ENCODE results near the gene AUTS2.
A peak's percentile ranks its signal among the peaks of the same experiment; 100 is the strongest.

Gene AUTS2

DNA sequence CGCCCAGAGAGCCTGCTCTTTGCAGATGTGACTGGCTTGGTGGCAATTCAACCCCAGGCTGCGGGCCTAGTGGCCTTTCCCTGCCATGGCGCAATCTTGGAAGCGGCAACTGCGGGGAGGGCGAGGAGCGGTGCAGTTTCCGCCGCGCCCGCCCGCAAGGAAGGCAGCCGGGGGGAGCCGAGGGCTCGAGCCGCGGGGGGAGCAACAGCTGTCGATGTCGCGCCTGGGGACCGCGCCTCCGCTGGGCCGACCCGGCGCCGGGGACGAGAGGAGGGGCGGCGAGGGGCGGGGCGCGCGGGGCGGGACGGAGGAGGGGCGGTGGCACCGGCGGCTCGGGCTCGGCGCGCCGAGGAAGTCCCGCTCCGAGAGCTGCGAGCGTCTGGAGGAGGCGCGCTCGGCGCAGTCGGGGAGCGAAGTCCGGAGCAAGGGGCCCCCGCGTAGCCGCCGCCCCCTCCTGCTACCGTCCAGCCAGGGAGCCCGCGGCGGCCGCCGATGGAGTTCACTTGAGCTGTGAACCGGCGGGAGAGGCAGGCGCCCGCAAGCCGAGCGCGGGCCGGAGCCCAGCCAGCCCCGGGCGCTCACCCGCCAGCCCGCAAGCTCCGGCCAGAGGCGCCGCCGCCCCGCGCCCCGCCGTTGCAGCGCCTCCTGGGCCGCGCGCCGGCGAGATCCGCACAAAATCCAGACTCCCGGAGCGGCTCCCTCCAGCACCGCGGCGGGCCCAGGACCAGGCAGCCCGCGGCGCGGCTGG, 1095.6 kb downstream of the AUTS2 start:
- DNase-seq (ENCODE audit: low read depth in 2 of 2): peak; percentile 22 to 72

DNA sequence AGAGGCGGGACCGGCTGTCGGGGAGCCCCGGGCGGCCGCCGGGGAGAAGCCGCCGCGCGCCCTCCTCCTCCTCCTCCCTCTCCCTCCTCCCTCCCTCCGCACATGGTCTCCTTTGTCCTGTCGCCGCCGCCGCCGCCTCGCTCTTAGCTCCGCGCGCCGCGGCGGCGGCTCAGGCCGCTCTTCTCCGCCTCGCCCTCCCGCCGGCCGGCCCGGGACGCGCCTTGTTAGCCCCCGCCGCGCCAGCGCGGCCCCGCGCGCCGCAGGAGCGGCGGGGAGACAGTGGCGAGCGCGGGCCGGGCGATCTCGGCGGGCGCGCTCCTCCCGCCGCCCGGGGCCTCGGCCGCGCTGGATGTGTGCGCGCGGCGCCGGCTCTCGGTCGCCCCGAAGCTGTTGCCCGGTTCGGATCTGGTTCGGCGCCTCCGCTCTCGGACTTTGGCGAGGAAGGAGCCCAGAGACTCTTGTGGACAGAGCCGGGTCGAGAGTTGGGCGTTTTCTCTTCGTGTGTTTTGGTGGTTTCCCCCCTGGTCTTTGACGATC, 1096.2 kb downstream of the AUTS2 start:
- DNase-seq (ENCODE audit: low read depth in 2 of 2): no peak

DNA sequence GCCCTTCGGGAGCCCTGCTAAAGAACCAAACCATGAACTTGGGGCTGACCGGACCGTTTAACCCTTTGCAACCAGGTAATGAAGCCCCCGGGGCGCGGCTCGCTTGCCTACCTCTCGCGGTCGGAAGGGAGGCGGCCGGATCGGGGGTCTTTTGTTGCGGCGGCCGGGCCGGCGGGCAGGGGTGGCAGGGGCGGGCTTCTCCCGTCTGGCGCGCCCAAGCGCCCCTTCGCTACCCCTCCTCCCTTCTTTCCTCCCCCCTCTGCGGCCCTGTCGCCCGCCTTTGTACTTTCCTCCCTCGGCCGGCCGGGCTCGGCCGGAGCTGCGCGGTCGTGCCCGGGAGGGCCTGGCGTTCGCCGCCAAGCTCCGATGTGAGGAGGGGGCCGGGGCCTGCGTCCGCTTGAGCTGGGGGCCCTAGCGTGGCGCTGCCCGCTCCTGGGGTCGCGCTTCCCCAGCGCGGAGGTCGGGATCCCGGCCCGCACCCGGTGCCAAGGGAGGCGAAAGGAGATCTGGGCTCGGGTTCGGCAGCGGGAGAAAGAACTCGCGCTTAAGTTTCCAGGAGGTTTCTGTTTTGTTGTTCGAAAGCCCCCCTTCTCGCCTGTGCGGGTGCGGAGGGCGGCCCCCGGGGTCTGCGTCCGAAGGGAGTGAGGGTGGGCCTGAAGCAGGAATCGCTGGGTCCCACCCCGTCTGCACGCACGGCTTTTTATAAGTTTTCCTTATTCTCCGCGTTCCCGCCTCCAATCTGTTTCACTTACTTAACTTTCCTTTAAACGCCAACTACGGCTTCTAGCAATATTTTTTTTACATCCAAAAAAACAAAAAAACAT, 1096.9 kb downstream of the AUTS2 start:
- DNase-seq (ENCODE audit: low read depth in 2 of 2): no peak

DNA sequence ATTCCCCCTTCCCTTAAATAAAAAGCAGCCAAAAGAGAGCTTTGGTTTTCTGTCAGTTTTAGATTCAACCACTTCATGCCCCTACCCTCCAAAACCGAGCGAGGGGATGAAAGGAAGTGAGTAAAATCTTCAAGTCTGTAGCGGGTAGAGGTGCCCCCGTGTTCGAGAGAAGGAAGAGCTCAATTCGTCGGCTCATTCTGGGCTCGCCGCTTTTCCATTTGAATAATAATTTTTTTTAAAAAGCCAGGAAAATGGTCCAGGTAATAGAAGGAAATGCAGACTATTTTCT, 1097.5 kb downstream of the AUTS2 start:
- DNase-seq (ENCODE audit: low read depth in 2 of 2): no peak

DNA sequence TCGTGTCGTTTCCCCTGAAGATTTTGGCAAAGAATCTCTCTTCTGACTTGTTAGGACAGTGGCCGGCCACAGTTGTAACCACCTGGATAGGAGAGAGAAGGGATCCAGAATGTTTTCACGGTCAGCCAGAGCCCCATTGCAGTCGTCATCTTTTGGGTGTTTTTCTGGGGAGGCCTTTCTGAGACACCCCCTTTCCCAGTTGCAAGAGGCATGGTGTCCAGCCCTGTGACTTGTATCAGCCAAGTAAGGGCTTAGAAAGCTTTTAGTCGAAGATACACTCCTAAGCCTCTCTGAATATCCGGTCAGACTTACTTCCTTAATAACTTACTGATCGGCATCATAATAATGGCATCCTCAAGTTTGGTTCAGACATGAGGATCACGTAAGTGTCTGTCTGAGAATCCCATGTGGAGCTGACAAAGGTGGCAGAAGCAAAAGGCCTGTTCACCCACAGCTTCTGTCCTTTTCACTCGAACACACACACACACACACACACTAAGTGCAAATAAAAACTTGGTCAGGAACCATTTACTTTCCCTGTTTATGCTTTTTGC, 1098.0 kb downstream of the AUTS2 start:
- DNase-seq (ENCODE audit: low read depth in 2 of 2): no peak

DNA sequence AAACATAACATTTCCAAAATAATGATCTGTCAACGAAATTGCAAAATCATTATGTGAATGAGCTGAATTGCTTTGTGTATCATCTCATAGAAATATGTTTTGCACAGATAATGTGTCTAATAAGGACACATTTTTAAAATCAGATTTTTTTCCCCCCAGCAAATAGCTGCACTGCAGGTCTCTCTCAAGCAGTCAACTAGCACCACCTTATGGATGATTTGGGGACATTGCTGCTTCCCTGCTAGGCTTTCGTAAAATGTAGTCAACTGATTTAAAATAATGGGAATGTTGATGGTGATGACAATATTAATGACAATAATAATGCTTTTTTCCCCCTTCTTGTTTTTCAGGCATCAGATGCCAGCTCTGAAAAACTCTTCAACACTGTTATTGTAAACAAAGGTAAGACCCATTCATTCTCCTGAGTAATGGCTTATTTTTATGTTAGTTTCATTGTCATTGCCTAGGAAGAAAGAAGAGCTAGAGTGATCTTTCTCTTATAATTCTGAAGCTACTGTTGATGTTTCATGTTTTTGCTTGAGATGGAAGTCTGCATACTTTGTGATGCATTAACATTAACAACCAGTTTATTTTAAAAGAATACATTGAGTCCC, 1100.1 kb downstream of the AUTS2 start:
- DNase-seq (ENCODE audit: low read depth in 2 of 2): no peak

DNA sequence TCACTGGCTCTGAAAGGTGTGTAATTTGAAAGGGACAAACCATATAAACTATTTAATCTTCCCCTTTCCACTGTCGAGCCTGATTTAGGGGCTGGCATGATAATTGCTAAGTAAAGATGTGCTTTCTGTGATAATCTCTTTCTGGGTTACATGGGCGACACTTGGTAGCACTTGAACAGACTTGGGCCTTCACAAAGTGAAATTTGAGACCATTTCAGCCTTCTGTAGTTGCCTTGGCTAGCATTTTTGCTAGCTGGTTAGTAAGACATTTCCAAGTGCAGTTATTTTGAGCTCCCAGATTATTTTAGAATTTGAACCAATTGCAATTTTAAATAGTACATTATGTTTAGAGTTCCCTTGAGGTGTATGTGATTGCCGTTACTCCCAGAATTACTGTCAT, 1101.0 kb downstream of the AUTS2 start:
- DNase-seq (ENCODE audit: low read depth in 2 of 2): no peak

DNA sequence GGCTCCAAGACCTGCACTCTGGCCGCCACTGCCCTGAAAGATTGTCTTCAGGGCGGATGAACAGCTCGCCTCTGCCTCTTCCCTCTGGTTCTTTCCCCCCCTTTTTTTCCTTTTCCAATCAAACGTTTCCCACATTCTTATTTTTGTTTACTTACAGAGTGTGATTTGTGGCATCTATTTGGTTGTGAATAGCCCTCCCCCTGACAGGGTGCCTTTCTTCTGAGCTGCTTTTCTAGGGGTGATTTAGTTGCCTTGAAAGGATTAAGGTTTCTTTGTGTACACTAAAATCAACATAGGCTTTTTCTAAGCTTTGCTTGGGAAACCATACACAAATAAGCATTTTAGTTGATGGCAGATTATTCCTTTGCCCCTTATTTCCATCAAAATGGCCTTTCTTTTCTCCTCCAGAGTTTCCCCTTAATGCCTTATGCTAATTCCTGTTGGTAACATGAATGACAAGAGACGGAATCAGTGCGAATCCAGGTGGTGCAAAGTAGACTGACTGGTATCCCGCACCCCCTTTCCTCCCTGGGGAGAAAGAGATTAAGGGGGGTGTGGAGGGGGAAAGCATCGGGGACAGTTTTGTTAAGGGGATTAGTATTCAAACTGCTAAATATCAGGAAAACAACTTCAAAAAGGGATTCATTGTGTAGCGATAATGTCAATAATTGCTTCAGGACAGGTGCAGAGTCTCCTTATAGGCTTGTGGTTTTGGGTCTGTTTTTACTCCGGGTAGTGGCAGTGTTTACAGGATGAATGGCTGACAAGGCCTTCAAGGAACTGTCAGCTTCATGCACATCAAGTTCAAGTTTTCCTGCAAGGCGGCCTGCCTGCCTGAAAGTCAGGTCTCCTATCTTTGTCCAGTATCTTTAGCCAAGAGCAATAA, 1102.0 kb downstream of the AUTS2 start:
- no peak for DNase-seq (ENCODE audit: low read depth in 2 of 2)

DNA sequence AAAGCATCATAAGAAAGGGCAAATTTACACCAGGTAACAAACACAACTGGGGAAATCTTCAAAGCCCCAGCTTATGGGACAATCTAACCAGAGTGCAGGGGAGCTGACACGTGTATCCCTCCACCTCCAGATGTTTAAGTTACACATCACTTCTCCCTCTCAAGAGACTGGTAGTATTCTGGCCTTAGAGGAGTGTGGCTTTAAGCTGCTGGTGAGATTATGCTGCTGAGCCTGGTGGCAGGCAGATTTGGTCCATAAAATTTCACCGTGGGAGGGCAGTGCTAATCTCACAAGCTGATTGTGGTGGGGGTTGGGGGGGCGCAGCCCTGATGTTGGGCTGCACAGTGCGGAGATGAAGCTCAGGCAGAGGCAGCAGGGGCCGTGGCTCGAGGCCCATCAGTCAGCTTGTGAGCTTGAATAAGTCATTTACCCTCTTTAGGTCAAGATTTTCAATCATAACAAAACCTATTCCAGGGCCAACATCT, 1102.7 kb downstream of the AUTS2 start:
- no peak for DNase-seq (ENCODE audit: low read depth in 2 of 2)

DNA sequence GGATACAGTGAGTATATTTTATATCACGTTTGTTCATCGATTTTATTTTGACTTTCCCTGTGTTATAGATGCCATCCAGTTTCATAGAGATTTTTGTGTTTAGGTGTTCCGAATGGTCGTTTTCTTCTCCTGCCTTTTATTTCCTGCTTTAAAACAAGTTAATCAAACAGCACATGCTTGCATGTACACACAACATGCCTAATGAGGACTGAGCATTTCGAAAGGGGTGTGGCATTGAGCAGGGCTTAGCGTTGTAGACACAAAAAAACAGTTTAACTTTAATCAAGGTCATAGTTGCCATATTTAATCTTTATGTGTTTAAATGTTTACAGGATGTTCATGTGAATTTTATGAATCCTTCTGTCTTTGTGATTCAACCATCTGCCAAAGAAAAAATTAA, 1103.2 kb downstream of the AUTS2 start:
- no peak for DNase-seq (ENCODE audit: low read depth in 2 of 2)

DNA sequence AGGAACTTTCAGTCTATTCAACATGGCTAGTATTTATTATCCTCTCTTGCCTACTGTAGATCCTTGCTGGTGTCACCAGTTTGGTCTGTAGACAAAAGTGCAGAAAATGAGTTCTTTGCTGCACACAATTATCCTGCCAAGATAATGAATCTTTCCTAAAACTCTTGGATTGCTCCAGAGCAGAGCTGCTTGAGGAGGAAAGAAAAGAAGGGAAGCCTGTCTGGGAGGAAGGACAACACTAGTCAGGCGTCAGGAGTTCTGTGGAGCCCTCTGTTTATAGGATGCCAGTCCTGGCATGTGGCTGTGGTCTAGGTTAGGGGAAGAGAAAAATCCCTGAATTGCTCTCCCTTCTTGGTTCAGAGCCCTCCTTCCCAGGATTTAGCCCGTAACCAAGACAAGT, 1103.7 kb downstream of the AUTS2 start:
- no peak for DNase-seq (ENCODE audit: low read depth in 2 of 2)

DNA sequence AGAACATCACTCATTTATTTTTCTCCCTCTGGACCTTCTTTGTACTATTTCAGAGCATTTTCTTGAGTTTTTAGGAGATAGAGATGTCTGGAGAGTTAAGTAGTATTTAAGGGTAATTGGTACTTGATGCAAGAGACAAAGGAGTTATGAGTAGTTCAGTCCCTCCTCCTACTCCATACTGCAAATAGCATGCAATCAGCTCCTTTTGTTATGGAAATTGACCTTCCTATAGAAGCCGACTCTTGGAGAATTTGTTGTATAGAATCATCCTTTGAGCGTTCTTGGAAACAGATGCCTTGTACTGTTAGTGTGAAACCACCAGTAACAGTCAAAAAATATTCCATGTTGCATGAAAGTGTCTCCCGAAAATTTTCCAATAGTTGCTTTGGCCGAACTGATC, 1105.5 kb downstream of the AUTS2 start:
- DNase-seq (ENCODE audit: low read depth in 2 of 2): no peak

DNA sequence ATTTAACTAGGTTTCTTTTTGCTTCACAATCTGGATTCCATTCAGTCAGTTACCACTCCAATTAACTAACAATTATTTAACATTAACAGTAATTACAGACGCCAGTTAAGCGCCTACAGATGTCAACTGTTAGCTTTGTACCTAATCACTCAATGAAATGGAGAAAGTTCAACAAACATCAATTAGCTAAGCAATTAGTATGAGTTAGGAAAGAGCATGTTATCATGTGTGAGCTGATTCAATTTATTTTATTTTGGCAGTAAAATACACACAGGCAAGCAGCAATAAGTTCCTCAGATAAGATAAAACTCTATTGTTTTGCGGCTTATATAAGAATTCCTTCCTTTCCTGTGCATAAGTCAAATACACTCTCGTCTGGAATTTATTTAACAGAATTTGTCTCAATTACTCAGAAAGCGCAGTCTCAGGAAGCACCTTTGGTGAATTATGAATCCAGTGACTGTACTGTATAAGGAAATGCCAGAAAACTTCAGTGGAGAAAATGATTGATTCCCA, 1106.6 kb downstream of the AUTS2 start:
- no peak for DNase-seq (ENCODE audit: low read depth in 2 of 2)

DNA sequence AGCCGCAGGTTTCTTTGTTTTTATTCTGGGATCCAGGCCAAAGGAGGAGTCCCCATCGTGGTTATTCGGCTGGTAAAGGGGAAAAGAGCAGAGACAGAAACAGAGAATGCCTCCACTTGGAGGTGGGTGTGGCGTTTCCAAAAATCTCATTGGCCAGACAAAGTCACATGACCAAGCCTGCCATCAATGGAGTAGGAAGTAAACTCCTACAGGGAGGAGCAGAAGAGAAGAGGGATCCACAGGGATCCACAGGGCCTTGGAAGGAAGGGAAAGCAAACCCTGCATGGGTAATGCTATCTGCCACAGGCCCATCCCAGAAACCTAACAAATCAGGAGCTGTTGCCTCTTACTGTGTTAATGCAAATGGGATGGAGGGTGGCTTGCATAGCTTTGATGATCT, 1107.9 kb downstream of the AUTS2 start:
- no peak for DNase-seq (ENCODE audit: low read depth in 2 of 2)

DNA sequence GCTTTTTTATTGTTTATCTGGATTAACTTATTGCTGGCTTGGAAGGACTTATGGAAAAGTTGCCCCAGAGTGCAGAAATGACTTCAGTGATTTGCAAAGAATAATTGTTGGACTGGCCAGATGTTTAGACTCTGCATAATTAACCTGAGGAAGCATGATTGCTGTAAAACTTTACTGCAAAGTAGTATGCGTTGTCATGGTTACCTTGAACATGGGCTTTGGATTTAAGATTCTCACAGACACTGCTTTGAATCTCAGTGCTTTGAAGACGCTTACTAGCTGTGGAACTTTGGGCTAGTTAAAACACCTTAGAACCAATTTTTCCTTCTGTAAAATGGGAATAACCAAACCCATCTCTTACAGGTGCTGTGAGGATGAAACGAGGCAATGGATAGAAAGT, 1108.4 kb downstream of the AUTS2 start:
- DNase-seq (ENCODE audit: low read depth in 2 of 2): no peak

DNA sequence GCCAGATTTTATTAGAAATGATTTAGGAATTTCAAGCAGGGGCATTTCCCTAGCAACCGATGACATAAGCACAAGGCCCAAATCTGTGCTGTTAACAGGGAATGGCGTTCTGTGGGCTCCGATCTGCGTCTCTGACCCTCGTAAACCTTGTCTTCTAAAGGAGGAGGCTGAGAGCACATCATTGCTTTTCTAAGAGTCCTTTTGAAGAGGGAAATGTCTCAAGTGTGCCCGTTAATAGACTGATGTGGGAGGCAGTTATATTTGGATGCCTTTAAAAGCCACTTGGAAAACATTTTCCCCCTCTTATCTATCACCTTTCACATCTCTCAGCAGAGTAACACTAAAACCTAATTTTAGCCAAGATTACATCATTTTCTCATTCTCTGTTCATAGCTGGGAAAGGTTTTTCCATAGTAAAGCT, 1109.6 kb downstream of the AUTS2 start:
- DNase-seq (ENCODE audit: low read depth in 2 of 2): no peak

DNA sequence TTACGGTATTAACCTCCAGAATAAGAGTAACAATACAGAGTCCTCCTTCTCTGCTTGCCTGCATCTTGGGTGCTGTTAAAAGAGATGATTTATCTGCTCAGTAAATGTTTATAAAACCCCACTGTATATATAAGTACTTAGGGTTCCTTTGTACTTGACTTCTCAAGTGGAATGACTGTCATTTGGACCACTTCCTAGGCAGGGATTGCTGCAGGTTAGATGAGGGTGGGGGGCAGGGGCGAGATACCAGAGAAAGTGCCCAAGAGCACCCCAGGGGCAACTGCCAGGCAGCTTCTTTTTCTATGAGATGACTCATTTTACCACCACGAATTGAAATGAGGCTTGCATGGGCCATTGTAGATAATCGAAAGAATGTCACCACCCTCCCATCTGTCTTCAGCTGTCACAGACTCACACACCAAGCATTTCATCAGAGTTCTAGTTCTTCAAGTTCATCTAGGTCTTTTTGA, 1111.8 kb downstream of the AUTS2 start:
- DNase-seq (ENCODE audit: low read depth in 2 of 2): no peak

DNA sequence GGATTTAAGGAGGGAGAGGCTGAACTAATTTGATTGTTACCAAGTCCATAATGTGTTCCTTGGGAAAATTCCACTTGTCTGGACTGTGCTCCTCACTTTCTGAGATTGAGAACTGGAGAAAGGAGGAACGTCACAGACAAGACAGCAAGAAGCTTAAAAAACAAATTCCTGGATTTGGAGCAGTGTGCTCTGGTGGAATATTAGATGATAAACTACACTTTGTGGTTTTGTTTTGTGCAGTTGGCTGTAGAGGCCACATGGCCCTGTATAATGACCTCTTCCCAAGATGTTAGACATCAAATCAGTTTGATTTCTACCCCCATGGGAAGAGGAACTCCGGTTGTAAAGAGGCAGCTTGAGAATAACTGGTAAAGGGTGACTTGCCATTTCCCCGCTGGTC, 1112.4 kb downstream of the AUTS2 start:
- no peak for DNase-seq (ENCODE audit: low read depth in 2 of 2)

DNA sequence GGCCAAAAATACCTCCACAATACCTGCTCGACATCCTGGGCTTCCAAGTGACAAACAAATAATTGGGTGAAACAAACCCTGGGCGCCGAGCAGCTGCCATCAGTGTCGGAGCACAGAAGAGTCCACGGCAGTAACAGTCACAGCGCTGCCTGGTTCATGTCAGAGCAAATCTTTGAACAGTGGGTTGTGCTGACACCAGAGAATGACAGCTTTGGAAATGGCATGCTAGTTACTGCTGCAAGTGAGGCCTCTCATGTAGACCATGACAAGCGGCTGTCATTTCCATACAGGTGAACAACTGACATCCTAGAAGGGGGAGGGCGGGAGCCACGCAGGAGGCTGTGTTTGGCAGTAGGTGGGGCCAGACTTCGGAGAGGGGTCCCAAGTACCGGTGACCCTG, 1113.2 kb downstream of the AUTS2 start:
- no peak for DNase-seq (ENCODE audit: low read depth in 2 of 2)

DNA sequence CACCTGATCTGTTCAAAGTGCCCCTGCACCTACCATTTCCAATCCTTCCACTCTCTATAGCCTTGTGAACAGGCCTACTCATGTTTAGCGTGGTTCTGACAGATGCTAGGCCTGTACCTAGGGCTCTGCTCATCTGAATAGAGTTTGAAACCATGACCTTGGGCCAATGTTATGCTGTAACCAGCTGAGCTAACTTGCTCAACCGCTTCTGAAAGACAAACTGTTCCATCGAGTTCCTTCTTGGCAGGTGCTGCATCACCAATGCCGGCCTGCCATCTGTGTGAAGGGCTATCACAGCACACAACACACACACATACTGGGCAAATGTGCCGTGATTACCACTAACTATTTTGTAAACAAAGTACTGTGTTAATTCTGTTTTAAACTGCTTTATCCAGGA, 1114.7 kb downstream of the AUTS2 start:
- DNase-seq (ENCODE audit: low read depth in 2 of 2): no peak

DNA sequence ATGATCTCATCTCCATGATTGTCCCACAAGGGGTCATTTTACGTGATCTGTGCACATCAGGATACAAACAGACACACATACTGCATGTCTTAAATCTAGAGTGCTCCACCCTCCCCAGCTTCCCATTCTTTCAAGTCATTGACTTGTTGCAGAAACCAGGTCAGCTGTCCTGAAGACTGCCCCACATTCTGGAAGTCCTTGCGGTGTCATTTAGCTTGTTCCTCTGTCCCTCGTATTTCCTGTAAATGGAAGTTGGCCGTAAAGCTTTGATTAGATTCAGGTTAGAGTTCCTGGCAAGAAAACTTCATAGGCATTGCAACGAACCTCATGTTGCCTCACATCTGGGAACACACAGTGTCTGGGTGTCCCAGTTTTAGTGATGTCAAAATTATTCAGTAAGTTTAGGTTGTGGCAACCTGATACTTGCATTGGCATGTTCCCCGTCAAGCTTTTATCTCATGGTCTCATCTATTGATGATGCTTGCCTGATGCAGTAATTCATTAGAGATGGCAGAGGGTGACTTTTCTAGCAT, 1116.3 kb downstream of the AUTS2 start:
- DNase-seq (ENCODE audit: low read depth in 2 of 2): no peak
